Astrocyte of the spinal cord (primary cell): ENCODE measurements around the gene CTDSPL2.
"Not testable (repeated sequence)": the region's sequence is repeated elsewhere in the genome, so short reads cannot be mapped to it uniquely, and the experiment has no call there.

Source experiments
- DNase-seq: peaks from one replicate; pipeline ENCODE4 v3.0.0; 2011; ENCODE audit warnings: low read depth, low spot score
- H3K4me3 ChIP-seq: 2 replicates; pipeline ENCODE4 v1.5.1; 2011; ENCODE audit warnings: low read depth, mild to moderate bottlenecking, low read length, moderate library complexity
- in situ Hi-C: cut with HindIII; loops from 2 replicates; pipeline ENCODE4 v1.10.0; 2017; ENCODE audit warnings: low sequenced_read_pairs
- TF ChIP-seq, protein P1 (sequence below): IDR thresholded peaks from 2 replicates; pipeline ENCODE4 v1.5.1; 2012; ENCODE audit warnings: low read depth, mild to moderate bottlenecking, low read length, inconsistent platforms

Gene CTDSPL2

DNA sequence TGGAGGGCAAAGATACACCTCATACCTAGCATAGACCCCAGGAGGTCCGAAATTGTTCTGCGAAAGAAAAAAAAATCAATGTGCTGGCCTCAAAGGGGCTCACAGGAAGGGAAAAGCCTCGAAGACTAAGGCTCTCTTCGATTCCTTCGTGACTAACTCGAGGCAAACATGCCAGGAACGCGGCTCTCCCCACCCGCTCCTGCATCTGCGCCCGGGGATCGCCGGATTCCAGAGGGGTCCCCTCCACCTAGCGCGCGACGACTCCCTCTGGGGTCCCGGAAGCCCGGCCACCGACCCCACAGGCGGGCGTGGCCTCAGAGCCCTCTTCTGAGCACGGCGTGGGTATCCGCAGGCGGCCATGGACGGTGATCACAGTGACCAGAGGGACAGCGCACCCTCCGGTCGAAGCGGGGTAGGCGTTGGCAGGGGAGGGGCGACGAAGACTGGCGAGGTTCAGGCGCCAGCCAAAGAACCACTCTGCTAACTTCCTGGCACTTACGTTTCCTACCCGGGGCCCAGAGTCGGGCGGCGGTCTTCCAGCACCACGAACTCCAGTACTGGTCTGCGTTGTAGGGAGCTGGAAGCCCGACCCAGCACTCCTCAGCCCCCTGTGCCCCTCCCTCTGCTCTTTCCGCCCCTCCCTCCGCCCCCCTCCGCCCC is 109.0 kb downstream of the CTDSPL2 start:
- DNase-seq = no peak
- in situ Hi-C loops = no loop called here
- TF ChIP-seq, protein P1, sequence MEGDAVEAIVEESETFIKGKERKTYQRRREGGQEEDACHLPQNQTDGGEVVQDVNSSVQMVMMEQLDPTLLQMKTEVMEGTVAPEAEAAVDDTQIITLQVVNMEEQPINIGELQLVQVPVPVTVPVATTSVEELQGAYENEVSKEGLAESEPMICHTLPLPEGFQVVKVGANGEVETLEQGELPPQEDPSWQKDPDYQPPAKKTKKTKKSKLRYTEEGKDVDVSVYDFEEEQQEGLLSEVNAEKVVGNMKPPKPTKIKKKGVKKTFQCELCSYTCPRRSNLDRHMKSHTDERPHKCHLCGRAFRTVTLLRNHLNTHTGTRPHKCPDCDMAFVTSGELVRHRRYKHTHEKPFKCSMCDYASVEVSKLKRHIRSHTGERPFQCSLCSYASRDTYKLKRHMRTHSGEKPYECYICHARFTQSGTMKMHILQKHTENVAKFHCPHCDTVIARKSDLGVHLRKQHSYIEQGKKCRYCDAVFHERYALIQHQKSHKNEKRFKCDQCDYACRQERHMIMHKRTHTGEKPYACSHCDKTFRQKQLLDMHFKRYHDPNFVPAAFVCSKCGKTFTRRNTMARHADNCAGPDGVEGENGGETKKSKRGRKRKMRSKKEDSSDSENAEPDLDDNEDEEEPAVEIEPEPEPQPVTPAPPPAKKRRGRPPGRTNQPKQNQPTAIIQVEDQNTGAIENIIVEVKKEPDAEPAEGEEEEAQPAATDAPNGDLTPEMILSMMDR = peak; percentile 56
- peak overlapping the region; percentile 69 for H3K4me3 ChIP-seq

DNA sequence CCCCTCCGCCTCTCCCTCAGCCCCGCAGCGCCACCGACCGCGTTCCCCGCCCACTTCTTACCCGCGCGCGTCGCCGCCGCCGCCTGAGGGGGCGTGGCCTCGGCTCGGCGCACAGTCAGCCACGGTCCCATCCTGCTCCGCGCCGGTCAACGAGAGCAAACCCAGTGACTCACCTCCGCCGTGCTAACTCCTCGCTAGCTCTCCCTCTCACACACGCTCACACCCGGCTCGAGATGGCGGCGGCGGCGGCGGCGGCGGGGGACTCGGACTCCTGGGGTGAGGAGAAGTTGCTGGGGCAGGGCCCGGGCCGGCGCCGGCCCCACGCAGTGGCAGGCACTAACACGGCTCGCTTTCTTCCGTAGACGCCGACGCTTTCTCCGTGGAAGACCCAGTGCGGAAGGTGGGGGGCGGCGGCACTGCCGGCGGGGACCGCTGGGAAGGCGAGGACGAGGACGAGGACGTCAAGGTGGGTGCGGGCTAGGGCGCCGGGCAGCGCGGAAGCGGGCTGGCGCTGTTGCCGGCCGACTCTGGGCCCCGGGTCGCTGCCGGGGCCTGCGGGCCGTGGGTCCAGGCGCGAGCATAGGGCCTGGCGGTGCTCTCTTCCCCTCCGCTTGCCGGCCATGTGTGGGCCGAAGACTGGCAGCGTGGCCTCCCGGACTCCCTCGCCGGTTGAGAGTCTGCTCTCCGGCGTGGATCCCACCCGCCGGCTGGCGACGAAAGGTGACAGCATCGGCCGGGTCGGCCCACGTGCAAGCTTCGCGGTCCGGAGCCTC is 109.7 kb downstream of the CTDSPL2 start, which contains the start of gene EIF3J:
EIF3J (plus strand) TSS at position 186 of the 773 bp plus-strand sequence; CDS start at position 234, 48 bp downstream.
- in situ Hi-C loops = no loop called here
- TF ChIP-seq, protein P1 = no peak
- peak; percentile 98 for DNase-seq
- H3K4me3 ChIP-seq = peak within 1 kb of the TSS; percentile 69

DNA sequence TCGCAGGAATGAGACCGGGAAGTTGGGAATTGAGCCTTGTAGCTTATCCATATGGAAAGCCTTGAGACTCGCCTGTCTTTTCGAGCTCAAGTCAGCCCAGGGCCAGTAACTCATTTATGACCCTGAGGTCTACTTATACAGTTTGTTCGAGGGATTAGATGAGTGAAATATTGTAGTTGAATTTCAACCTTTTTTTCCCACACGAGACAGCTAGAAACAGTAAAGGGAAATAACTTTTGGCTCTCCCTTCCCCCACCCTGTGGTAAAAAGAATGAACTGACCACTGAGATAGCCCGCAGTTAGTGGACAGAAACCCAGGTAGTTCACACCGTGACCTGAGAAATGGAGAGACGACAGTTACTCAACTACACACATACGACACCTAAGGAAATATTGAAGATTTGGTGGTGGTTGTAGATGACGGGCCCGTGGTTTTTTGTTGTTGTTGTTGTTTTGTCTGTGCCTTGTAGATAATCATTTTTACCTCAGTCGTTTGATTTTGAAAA is 110.4 kb downstream of the CTDSPL2 start:
- peak overlapping the region; percentile 63 for H3K4me3 ChIP-seq
- in situ Hi-C loops = no loop called here
- TF ChIP-seq, protein P1 = no peak
- peak; percentile 54 for DNase-seq

DNA sequence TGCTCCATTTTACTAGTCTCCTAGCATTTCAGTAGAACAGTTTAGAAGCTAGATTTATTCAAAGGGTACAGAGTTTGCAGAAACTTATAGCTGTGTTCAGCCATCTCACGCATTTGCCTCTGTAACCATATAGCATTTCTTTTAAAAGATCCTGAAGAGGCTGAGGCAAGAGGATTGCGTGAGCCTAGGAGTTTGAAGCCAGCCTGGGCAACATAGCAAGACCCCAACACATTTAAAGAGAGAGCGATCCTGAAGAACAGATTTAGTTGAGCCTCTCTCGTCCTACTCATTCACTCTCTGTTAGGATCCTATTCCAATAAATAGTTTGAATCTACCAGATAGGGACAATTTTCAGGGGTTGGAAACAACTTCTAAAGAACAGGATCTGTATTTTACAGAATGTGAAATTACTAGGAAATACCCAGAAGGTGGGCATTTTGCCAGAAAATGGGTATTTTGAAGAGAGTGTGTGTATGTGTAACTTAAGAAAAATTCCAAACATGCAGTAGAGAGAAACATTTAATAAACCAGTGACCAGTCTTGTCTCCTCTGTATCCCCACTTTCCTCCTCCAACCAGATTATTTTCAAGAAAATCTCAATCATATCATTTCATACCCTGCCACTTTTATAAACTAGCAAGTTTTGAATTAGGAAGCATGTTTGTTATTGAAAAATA is 114.0 kb downstream of the CTDSPL2 start:
- TF ChIP-seq, protein P1 = no peak
- DNase-seq = peak; percentile 84
- in situ Hi-C loops = no loop called here
- no peak overlapping the region for H3K4me3 ChIP-seq

DNA sequence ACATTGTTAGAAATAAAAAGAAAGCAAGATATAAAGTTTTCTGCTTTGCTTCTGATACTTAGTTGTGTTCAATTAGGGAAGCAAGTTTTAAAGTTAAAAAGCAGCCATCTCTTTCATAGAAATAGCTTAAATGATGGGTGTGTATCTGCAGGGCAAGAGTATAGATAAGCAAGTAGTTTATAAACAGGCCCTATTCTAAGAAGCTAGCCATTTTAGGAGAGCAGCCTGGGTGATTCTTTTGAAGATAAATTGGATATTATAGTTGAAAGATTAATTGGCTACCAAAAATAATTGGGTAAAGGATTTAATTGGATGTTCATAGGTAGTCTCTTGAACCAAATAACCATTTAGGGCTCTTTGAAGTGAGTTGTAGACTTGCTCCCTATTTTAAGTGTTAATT is 115.2 kb downstream of the CTDSPL2 start:
- H3K4me3 ChIP-seq = no peak overlapping the region
- in situ Hi-C loops = no loop called here
- DNase-seq = no peak
- TF ChIP-seq, protein P1 = no peak

DNA sequence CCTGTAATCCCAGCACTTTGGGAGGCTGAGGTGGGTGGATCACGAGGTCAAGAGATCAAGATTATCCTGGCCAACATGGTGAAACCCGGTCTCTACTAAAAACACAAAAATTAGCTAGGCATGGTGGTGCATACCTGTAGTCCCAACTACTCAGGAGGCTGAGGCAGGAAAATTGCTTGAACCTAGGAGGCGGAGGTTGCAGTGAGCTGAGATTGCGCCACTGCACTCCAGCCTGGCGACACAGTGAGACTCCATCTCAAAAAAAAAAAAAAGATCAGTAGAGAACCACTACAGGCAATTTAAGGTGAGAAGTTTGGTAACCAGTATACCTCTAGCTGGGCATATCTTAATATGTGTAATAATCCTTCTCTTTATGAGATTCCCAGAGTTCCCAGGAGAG is 117.3 kb downstream of the CTDSPL2 start:
- H3K4me3 ChIP-seq, in situ Hi-C loops, DNase-seq: not testable (repeated sequence)
